ENCODE measurements around the gene SIDT1.

The SIDT1 gene

GRCh38 chr3:113546414-113546893, 14.1 kb downstream of the SIDT1 start:
- no peak for DNase-seq

GRCh38 chr3:113548501-113548900, 16.1 kb downstream of the SIDT1 start:
- no peak for DNase-seq

- no peak for DNase-seq
Observed at GRCh38 chr3:113551820-113552219, 19.5 kb downstream of the SIDT1 start.

- no peak for DNase-seq
Observed at GRCh38 chr3:113552851-113553250, 20.5 kb downstream of the SIDT1 start.

- no peak for DNase-seq
Observed at GRCh38 chr3:113555138-113555537, 22.8 kb downstream of the SIDT1 start.

GRCh38 chr3:113556316-113556945, 24.1 kb downstream of the SIDT1 start:
- no peak for DNase-seq

GRCh38 chr3:113556946-113557335, 24.6 kb downstream of the SIDT1 start:
- no peak for DNase-seq

- no peak for DNase-seq
Observed at GRCh38 chr3:113557374-113557773, 25.0 kb downstream of the SIDT1 start.

- DNase-seq: no peak
Observed at GRCh38 chr3:113559009-113559408, 26.7 kb downstream of the SIDT1 start.

- DNase-seq: no peak
Observed at GRCh38 chr3:113560271-113560670, 27.9 kb downstream of the SIDT1 start.

- DNase-seq: no peak
Observed at GRCh38 chr3:113560831-113561623, 28.7 kb downstream of the SIDT1 start.

- DNase-seq: no peak
Observed at GRCh38 chr3:113565555-113565954, 33.2 kb downstream of the SIDT1 start.

GRCh38 chr3:113570158-113570557, 37.8 kb downstream of the SIDT1 start:
- no peak for DNase-seq

- DNase-seq: no peak
Observed at GRCh38 chr3:113571360-113571759, 39.0 kb downstream of the SIDT1 start.

- no peak for DNase-seq
Observed at GRCh38 chr3:113573728-113574127, 41.4 kb downstream of the SIDT1 start.

GRCh38 chr3:113574213-113574612, 41.9 kb downstream of the SIDT1 start:
- DNase-seq: no peak

GRCh38 chr3:113575206-113575605, 42.9 kb downstream of the SIDT1 start:
- DNase-seq: no peak

GRCh38 chr3:113585228-113585627, 52.9 kb downstream of the SIDT1 start:
- DNase-seq: no peak

GRCh38 chr3:113585720-113586119, 53.4 kb downstream of the SIDT1 start:
- DNase-seq: no peak

- no peak for DNase-seq
Observed at GRCh38 chr3:113588806-113589205, 56.5 kb downstream of the SIDT1 start.

GRCh38 chr3:113589971-113590370, 57.6 kb downstream of the SIDT1 start:
- DNase-seq: no peak

- DNase-seq: no peak
Observed at GRCh38 chr3:113590983-113591382, 58.6 kb downstream of the SIDT1 start.

GRCh38 chr3:113594066-113594465, 61.7 kb downstream of the SIDT1 start:
- no peak for DNase-seq

- no peak for DNase-seq
Observed at GRCh38 chr3:113597596-113598354, 65.4 kb downstream of the SIDT1 start.

All from NCI-H2081 treated with DMSO at 0.1 percent for 48 hours (cell line).